Measurements from ENCODE around the gene UBN2.

DNA sequence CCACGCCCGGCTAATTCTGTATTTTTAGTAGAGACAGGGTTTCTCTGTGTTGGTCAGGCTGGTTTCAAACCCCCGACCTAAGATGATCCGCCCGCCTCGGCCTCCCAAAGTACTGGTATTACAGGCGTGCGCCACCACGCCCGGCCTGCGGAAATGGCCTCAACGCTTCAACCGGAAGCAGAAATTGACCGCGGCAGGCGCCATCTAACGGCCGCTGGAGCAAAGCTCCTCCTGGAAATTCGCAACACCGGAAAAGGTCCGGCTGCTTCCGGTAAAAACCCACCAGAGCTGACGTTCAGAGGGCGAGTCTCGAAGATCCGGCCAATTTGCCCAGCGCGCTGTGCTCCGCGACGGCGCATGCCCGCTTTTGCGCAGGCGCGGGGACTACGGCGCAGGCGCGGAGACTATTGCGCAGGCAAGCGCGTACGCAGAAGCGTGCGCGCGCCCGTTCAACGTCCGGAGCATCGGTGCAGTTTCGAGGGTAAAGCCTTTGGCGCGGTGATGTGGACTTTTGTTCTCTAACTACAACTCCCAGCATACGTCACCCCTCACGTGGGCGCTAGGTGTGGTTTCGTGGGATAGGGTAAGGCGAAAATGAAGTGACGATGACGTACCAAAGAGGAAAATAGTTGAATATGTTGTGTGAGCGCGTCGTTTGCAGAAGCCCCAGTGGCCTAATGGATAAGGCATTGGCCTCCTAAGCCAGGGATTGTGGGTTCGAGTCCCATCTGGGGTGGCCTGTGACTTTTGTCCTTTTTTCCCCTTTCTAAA is 109.2 kb downstream of the UBN2 start:
- TF ChIP-seq, protein P1, sequence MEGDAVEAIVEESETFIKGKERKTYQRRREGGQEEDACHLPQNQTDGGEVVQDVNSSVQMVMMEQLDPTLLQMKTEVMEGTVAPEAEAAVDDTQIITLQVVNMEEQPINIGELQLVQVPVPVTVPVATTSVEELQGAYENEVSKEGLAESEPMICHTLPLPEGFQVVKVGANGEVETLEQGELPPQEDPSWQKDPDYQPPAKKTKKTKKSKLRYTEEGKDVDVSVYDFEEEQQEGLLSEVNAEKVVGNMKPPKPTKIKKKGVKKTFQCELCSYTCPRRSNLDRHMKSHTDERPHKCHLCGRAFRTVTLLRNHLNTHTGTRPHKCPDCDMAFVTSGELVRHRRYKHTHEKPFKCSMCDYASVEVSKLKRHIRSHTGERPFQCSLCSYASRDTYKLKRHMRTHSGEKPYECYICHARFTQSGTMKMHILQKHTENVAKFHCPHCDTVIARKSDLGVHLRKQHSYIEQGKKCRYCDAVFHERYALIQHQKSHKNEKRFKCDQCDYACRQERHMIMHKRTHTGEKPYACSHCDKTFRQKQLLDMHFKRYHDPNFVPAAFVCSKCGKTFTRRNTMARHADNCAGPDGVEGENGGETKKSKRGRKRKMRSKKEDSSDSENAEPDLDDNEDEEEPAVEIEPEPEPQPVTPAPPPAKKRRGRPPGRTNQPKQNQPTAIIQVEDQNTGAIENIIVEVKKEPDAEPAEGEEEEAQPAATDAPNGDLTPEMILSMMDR (IDR thresholded peaks at IDR 0.05): peak; percentile 18 to 79 (median 65)
- peak in 1 of 2 donors; percentile 75 for TF ChIP-seq POLR2A (IDR thresholded peaks at IDR 0.05)

Measured in thyroid gland (tissue), 4 donors.